ENCODE results near the gene HBB. TPM values are rescaled to one million over a fixed set of nuclear protein-coding genes. Genes with fewer than 3 reads are reported as not detected.
"Not testable (repeated sequence)": the region's sequence is repeated elsewhere in the genome, so short reads cannot be mapped to it uniquely, and the experiment has no call there.

Gene HBB
- total RNA-seq, 1 experiment from 2014 or later, result not detected

- Mint-ChIP-seq H3K4me3 (ENCODE audit: unreplicated experiment) (no peak overlapping the region), H3K4me1 (ENCODE audit: low read depth, unreplicated experiment) (no peaks in the 10 kb centered on the region), H3K27me3 (ENCODE audit: insufficient read depth, unreplicated experiment) (peaks cover 13% of the 10 kb centered on the region), H3K9me3 (ENCODE audit: unreplicated experiment) (no peaks in the 10 kb centered on the region), H3K27ac (ENCODE audit: unreplicated experiment) (no peak overlapping the region), H3K36me3 (ENCODE audit: insufficient read depth, unreplicated experiment) (no peaks in the 10 kb centered on the region)
- POLR2A ChIA-PET, result no interaction called here
- H3K27me3 ChIP-seq (replicated peaks; ENCODE audit: control insufficient read depth, insufficient read depth, low read length), result no peaks in the 10 kb centered on the region
- CTCF ChIA-PET, result no interaction called here
- DNase-seq, result no peak
- intact Hi-C loops (cut with micrococcal nuclease; ENCODE audit: unreplicated experiment), result no loop called here
- H3K36me3 ChIP-seq (ENCODE audit: control insufficient read depth, insufficient read depth, low read length), result no peaks in the 10 kb centered on the region
- no peaks in the 10 kb centered on the region for H3K9me3 ChIP-seq
- no TSS peak for BruUV-seq (replicated peaks)
- no peak overlapping the region for H3K4me3 ChIP-seq (ENCODE audit: low read depth, low read length)
- H3K4me1 ChIP-seq, result no peaks in the 10 kb centered on the region
- no peak for TF ChIP-seq CTCF (IDR thresholded peaks at IDR 0.05; ENCODE audit: insufficient read depth in 1 of 2, low read depth in 1 of 2, low read length in 1 of 2, severe bottlenecking in 1 of 2, unreplicated experiment in 1 of 2)
Observed at GRCh38 chr11:5257296-5257695, 30.4 kb upstream of the HBB start.

DNA sequence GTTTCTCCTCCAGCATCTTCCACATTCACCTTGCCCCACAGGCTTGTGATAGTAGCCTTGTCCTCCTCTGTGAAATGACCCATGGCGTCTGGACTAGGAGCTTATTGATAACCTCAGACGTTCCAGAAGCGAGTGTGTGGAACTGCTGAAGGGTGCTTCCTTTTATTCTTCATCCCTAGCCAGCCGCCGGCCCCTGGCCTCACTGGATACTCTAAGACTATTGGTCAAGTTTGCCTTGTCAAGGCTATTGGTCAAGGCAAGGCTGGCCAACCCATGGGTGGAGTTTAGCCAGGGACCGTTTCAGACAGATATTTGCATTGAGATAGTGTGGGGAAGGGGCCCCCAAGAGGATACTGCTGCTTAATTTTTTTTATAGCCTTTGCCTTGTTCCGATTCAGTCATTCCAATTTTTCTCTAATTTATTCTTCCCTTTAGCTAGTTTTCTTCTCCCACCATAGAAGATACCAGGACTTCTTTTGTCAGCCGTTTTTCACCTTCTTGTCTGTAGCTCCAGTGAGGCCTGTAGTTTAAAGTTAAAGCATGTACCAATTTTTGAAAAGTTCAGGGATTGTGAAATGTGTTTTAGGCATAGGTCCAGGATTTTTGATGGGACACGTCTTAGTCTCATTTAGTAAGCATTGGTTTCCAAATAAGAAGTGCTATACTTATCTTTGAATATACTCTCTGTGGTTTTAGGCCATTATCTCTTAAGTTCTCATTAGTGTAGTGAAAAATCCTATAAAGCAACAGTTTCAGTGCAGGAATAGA is 28.0 kb upstream of the HBB start, which contains the start of gene HBG2:
Gene HBG2, minus strand, starts transcription at position 136 of the 768 bp plus-strand sequence. Its CDS starts 53 bp downstream, at position 83.
- H3K27ac Mint-ChIP-seq (ENCODE audit: unreplicated experiment); POLR2A ChIA-PET; H3K4me1 Mint-ChIP-seq (ENCODE audit: low read depth, unreplicated experiment); H3K27me3 ChIP-seq (replicated peaks; ENCODE audit: control insufficient read depth, insufficient read depth, low read length); H3K9me3 ChIP-seq; H3K4me1 ChIP-seq; H3K9me3 Mint-ChIP-seq (ENCODE audit: unreplicated experiment); H3K36me3 ChIP-seq (ENCODE audit: control insufficient read depth, insufficient read depth, low read length); H3K36me3 Mint-ChIP-seq (ENCODE audit: insufficient read depth, unreplicated experiment); intact Hi-C loops (cut with micrococcal nuclease; ENCODE audit: unreplicated experiment); H3K4me3 ChIP-seq (ENCODE audit: low read depth, low read length); DNase-seq; H3K4me3 Mint-ChIP-seq (ENCODE audit: unreplicated experiment); BruUV-seq (replicated peaks); CTCF ChIA-PET: not testable (repeated sequence)
- H3K27me3 Mint-ChIP-seq (ENCODE audit: insufficient read depth, unreplicated experiment), result peaks cover 18% of the 10 kb centered on the region

- H3K4me3 Mint-ChIP-seq (ENCODE audit: unreplicated experiment); H3K9me3 ChIP-seq; H3K4me1 Mint-ChIP-seq (ENCODE audit: low read depth, unreplicated experiment); H3K4me1 ChIP-seq; DNase-seq; POLR2A ChIA-PET; H3K4me3 ChIP-seq (ENCODE audit: low read depth, low read length); H3K9me3 Mint-ChIP-seq (ENCODE audit: unreplicated experiment); H3K27ac Mint-ChIP-seq (ENCODE audit: unreplicated experiment); intact Hi-C loops (cut with micrococcal nuclease; ENCODE audit: unreplicated experiment); CTCF ChIA-PET; BruUV-seq (replicated peaks); H3K27me3 ChIP-seq (replicated peaks; ENCODE audit: control insufficient read depth, insufficient read depth, low read length); H3K36me3 ChIP-seq (ENCODE audit: control insufficient read depth, insufficient read depth, low read length); H3K36me3 Mint-ChIP-seq (ENCODE audit: insufficient read depth, unreplicated experiment): not testable (repeated sequence)
- H3K27me3 Mint-ChIP-seq (ENCODE audit: insufficient read depth, unreplicated experiment), result peaks cover 18% of the 10 kb centered on the region
Observed at GRCh38 chr11:5254023-5254422, 27.2 kb upstream of the HBB start.

- H3K27me3 ChIP-seq (replicated peaks; ENCODE audit: control insufficient read depth, insufficient read depth, low read length); H3K27ac Mint-ChIP-seq (ENCODE audit: unreplicated experiment); BruUV-seq (replicated peaks); H3K4me3 Mint-ChIP-seq (ENCODE audit: unreplicated experiment); H3K4me1 ChIP-seq; CTCF ChIA-PET; DNase-seq; H3K9me3 ChIP-seq; intact Hi-C loops (cut with micrococcal nuclease; ENCODE audit: unreplicated experiment); H3K4me3 ChIP-seq (ENCODE audit: low read depth, low read length); H3K4me1 Mint-ChIP-seq (ENCODE audit: low read depth, unreplicated experiment); H3K36me3 Mint-ChIP-seq (ENCODE audit: insufficient read depth, unreplicated experiment); H3K36me3 ChIP-seq (ENCODE audit: control insufficient read depth, insufficient read depth, low read length); H3K9me3 Mint-ChIP-seq (ENCODE audit: unreplicated experiment); POLR2A ChIA-PET: not testable (repeated sequence)
- peaks cover 18% of the 10 kb centered on the region for H3K27me3 Mint-ChIP-seq (ENCODE audit: insufficient read depth, unreplicated experiment)
Observed at GRCh38 chr11:5253440-5253839, 26.6 kb upstream of the HBB start.

All from Caco-2 (cell line).